HG02943 (cell line): ENCODE results near the gene PRAC2.

ENCODE experiments used
- ATAC-seq: cut with Tn5 transposase; IDR thresholded peaks from one replicate; pipeline ENCODE4 v1.9.1; 2021; ENCODE audit warnings: mild to moderate bottlenecking, low read depth, moderate library complexity; ENCODE audit not compliant: unreplicated experiment

The PRAC2 gene

DNA sequence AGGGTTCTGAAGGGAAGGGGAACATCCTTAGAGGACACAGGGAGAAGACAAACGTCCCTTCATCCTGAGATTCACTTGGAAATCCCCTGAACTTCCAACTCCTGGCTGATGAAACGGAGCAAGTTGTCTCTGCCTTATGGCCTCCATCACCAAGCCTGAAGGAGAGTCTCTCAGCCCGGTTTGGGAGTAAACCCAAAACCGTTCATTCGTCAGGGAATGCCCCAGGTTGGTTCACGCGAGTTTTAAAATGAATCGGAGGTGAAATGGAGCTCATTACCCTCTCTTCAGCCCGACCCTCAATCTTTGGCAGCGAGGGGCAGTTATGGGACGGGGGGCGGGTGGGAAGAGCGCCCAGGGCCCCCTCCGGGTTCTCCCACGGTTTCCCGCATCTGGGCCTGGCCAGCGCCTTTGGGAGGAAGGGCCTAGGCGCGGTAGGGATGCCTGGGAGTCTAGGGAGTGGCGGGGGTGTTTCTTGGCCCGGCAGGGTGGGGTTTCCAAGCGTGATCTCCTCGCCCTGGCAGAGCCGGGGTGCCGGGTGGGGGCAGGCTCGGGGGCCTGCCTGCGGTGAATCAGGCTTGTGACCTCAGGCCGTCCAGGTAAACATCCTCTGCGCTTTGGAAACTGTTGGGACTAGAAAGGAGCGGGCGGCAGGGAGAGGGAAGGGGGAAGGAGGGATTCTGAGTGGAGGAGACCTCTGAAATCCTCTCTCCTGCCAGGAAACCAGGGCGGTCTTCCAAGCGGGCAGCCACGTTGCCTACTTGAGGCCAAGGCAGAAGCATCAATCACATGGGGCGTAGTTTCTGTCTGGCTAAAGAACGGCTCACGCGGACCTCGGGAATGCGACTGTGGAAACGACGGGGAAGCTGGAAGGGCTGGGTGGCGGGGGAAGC lies 29.7 kb downstream of the PRAC2 start:
- ATAC-seq: no peak

- no peak for ATAC-seq
Observed at GRCh38 chr17:48753794-48754499, 31.0 kb downstream of the PRAC2 start.

GRCh38 chr17:48754500-48755261 lies 31.7 kb downstream of the PRAC2 start:
- no peak for ATAC-seq

GRCh38 chr17:48755356-48755755 lies 32.4 kb downstream of the PRAC2 start:
- no peak for ATAC-seq

GRCh38 chr17:48756830-48757251 lies 33.9 kb downstream of the PRAC2 start:
- ATAC-seq: no peak

- ATAC-seq: no peak
Observed at GRCh38 chr17:48757524-48757961, 34.6 kb downstream of the PRAC2 start.

DNA sequence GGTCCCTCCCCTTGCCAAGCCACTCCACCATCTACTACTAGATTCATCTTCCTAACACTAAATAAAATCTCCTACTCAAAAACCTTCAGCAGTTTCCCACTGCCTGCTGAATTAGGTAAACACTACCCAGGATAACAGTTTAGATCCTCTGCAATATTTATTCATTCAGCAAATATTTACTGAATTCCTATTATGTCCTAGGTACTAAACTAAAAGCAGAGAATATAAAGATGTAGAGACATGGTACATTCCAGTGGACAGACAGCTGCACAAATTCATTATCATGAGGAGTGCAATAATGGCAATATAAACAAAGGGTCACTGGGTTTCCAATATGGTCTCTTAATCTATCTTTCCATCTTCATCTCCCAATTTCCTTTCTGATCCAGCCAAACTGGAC lies 36.3 kb downstream of the PRAC2 start:
- no peak for ATAC-seq

GRCh38 chr17:48760411-48760810 lies 37.4 kb downstream of the PRAC2 start:
- no peak for ATAC-seq

GRCh38 chr17:48761114-48761513 lies 38.1 kb downstream of the PRAC2 start:
- ATAC-seq: no peak

DNA sequence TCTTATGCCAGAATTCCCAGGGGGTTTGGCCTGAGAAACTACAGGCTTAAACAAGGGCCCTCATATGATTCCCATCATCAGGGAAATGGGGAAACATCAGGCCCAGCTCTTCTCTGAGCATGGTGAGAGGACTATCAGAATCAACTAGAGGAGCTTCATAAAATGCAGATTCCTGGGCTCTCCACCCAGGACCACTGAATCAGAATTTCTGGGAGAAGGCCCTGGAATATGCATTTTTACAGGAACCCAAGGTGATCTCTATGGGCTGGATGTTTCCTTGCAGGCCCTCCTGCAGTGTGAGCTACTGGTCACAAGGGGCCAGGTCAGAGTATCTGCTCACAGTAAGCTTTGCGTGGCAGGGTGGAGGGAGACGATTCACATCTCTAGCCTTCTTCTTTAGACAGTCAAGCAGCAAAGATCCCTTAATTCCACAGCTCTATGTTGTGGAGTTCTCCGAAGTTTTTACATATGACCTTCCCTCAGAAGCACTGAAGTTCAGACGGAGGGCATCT lies 44.3 kb downstream of the PRAC2 start:
- ATAC-seq: no peak

DNA sequence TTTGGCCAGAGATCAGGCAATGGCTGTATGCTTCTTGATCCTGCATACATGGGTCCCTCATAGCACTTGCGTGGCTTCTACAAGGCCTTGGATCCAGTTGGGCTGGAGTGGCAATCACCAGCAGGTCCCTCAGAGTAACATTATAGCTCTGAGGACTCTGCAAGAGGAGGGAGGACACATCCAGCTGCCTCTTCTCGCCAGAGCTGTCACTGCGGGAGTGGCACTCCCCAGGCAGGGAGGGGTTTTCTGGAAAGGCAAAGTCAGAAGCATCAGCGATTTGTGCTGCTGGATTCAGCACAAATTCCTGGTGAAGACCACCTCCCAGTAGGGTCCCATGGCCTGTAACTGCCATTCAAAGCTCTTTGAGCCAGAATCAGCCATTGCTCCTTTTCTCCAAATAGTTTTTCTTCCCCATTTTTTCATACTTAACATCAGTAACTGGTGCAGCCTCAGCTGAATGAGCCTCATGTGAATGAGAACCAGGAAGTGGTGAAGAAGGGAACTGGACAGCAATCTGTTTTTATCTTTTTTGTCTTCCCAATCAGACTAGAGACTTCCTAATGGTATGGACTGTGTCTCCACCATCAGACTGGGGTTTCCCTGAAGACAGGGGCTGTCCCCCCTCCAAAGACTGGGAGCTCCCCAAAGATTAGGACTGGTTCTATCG lies 46.2 kb downstream of the PRAC2 start:
- no peak for ATAC-seq

- ATAC-seq: no peak
Observed at GRCh38 chr17:48770954-48771353, 48.0 kb downstream of the PRAC2 start.

- ATAC-seq: no peak
Observed at GRCh38 chr17:48773245-48773644, 50.3 kb downstream of the PRAC2 start.
